GM23338 (cell line): ENCODE measurements around the gene CNTNAP2.

Experiments used
- CREB1 ChIP-seq: fragments of 250-450 bp; sonication (Bioruptor Pico); IDR thresholded peaks from 2 replicates; pipeline ENCODE4 v1.5.0; 2020; ENCODE audit warnings: low read depth, mild to moderate bottlenecking, moderate library complexity
- CTCF ChIP-seq, 2 experiments: fragments of 200-600 bp in 1 of 2; sonication (generic) in 1 of 2; conservative IDR thresholded peaks; 2 replicates each; pipeline versions ENCODE4 v1.5.1 to v1.6.1; 2016 to 2017; ENCODE audit warnings: antibody characterized with exemption in 2 of 2, low read depth in 2 of 2, mild to moderate bottlenecking in 2 of 2, moderate library complexity in 1 of 2
- ETS1 ChIP-seq: IDR thresholded peaks from 2 replicates; pipeline ENCODE4 v1.6.1; 2016; ENCODE audit warnings: antibody characterized with exemption
- EZH2 ChIP-seq: fragments of 200-600 bp; sonication (generic); IDR thresholded peaks from one replicate; pipeline ENCODE4 v1.8.0; 2017; ENCODE audit warnings: antibody characterized with exemption, mild to moderate bottlenecking, low read depth; ENCODE audit not compliant: unreplicated experiment
- EZH2phosphoT487 ChIP-seq: fragments of 200-600 bp; sonication (generic); IDR thresholded peaks from one replicate; pipeline ENCODE4 v1.8.1; 2018; ENCODE audit warnings: antibody characterized with exemption; ENCODE audit not compliant: unreplicated experiment
- JUNB ChIP-seq: IDR thresholded peaks from one replicate; pipeline ENCODE4 v1.6.1; 2016; ENCODE audit warnings: antibody characterized with exemption; ENCODE audit not compliant: unreplicated experiment
- NANOG ChIP-seq: IDR thresholded peaks from 2 replicates; pipeline ENCODE4 v1.6.1; 2016; ENCODE audit warnings: antibody characterized with exemption, borderline replicate concordance
- POLR2AphosphoS5 ChIP-seq: IDR thresholded peaks from 2 replicates; pipeline ENCODE4 v1.6.1; 2016; ENCODE audit warnings: antibody characterized with exemption, low read depth
- ZNF114 ChIP-seq: fragments of 250-450 bp; sonication (Bioruptor Pico); IDR thresholded peaks from 2 replicates; pipeline ENCODE4 v1.5.0; 2020; ENCODE audit warnings: mild to moderate bottlenecking, moderate library complexity
- ZNF462 ChIP-seq: fragments of 250-450 bp; sonication (Bioruptor Pico); IDR thresholded peaks from 2 replicates; pipeline ENCODE4 v1.5.0; 2020; ENCODE audit warnings: mild to moderate bottlenecking, moderate library complexity
- TF ChIP-seq, protein P1 (sequence below): IDR thresholded peaks from one replicate; pipeline ENCODE4 v1.6.1; 2018; ENCODE audit warnings: antibody characterized with exemption; ENCODE audit not compliant: unreplicated experiment

DNA sequence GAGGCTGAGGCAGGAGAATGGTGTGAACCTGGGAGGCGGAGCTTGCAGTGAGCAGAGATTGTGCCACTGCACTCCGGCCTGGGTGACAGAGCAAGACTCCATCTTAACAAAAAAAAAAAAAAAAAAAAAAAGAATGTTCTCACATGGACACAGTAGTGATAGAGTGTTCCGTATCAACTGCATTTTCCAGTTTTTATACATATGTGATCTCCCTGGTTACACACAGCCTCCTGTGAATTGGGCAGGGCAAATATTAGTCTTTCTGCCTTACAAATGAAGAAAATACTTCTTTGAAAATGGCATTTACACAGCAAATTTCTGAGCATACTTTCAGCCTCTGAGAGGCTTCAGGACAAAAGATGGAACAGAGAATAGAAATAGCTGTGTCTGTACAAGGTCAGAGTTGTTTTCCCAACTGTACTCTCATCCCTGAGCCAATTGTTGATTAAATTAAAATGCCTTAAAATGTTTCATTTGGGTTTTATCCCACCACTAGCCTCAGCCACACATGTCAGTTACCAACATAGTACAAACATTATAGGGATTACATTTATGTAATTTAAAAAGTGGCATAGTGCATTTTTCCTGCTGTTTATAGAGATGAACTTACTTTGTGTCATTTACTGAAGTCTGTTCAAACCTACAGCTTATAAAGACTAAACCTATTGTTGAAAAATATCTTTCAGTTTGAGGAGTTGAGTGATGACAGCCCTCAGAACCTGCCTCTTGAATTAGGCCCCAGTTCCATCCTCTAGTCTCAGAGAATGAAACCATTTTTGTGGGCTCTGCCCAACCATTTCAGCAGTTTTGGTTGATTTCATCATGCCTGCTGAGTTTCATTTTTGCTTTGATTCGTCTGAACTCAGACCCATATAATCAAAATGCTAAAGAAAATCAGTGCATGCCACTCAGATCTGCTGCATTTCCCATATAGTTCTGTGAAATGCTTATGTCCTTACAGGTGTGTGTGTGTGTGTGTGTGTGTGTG, 1864.5 kb downstream of the CNTNAP2 start:
- TF ChIP-seq CTCF (conservative IDR thresholded peaks at IDR 0.05; ENCODE audit: low read depth in 2 of 2) (no peak), EZH2phosphoT487 (no peak), EZH2 (no peak), POLR2AphosphoS5 (no peak), CREB1 (CRISPR knock-in tag) (no peak), JUNB (no peak), ZNF114 (CRISPR knock-in tag) (no peak), NANOG (no peak), ZNF462 (CRISPR knock-in tag) (no peak), ETS1 (no peak)
- TF ChIP-seq, protein P1, sequence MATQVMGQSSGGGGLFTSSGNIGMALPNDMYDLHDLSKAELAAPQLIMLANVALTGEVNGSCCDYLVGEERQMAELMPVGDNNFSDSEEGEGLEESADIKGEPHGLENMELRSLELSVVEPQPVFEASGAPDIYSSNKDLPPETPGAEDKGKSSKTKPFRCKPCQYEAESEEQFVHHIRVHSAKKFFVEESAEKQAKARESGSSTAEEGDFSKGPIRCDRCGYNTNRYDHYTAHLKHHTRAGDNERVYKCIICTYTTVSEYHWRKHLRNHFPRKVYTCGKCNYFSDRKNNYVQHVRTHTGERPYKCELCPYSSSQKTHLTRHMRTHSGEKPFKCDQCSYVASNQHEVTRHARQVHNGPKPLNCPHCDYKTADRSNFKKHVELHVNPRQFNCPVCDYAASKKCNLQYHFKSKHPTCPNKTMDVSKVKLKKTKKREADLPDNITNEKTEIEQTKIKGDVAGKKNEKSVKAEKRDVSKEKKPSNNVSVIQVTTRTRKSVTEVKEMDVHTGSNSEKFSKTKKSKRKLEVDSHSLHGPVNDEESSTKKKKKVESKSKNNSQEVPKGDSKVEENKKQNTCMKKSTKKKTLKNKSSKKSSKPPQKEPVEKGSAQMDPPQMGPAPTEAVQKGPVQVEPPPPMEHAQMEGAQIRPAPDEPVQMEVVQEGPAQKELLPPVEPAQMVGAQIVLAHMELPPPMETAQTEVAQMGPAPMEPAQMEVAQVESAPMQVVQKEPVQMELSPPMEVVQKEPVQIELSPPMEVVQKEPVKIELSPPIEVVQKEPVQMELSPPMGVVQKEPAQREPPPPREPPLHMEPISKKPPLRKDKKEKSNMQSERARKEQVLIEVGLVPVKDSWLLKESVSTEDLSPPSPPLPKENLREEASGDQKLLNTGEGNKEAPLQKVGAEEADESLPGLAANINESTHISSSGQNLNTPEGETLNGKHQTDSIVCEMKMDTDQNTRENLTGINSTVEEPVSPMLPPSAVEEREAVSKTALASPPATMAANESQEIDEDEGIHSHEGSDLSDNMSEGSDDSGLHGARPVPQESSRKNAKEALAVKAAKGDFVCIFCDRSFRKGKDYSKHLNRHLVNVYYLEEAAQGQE: no peak
